TTC549 (cell line): ENCODE measurements around the gene RAB6C.
"Not testable (repeated sequence)": the region's sequence is repeated elsewhere in the genome, so short reads cannot be mapped to it uniquely, and the experiment has no call there.

Experiments used
- FAIRE-seq: peaks from 2 replicates; lab custom pipeline; 2012; peaks lifted over from hg19 to GRCh38; lab: Jason Lieb, UNC

The RAB6C gene

GRCh38 chr2:129996657-129997237 is 17.3 kb downstream of the RAB6C start:
- not testable (repeated sequence) for FAIRE-seq

- not testable (repeated sequence) for FAIRE-seq
Measured at GRCh38 chr2:129998771-129999170, 19.3 kb downstream of the RAB6C start.

GRCh38 chr2:130005862-130006261 is 26.4 kb downstream of the RAB6C start:
- FAIRE-seq: not testable (repeated sequence)

GRCh38 chr2:130016701-130017100 is 37.2 kb downstream of the RAB6C start:
- not testable (repeated sequence) for FAIRE-seq

GRCh38 chr2:130019402-130019801 is 39.9 kb downstream of the RAB6C start:
- no peak for FAIRE-seq

GRCh38 chr2:130020069-130020468 is 40.6 kb downstream of the RAB6C start:
- FAIRE-seq: not testable (repeated sequence)

- not testable (repeated sequence) for FAIRE-seq
Measured at GRCh38 chr2:130025931-130026330, 46.5 kb downstream of the RAB6C start.
